ENCODE results near the gene TEAD4. TPM values are rescaled to one million over a fixed set of nuclear protein-coding genes. Genes with fewer than 3 reads are reported as not detected.

Gene TEAD4
- total and polyA plus RNA-seq, 8 donors = 17.4 to 43.8 (median 29.5) TPM

- intact Hi-C loops (cut with DNase I) = no loop called here
- peaks cover 22 to 52% (median 32%) of the 10 kb centered on the region in 3 donors for H3K4me1 ChIP-seq
- 15 to 46% methylated on average over 8 to 12 of the region's 12 CpGs for WGBS, 2 donors
- H3K4me3 ChIP-seq = no peak overlapping the region
- peak overlapping the region; percentile 76 to 84 (median 80) for H3K27ac ChIP-seq
- no peak for FAIRE-seq
- DNase-seq = peak; percentile 58 to 84 (median 72)
- H3K27me3 ChIP-seq = no peaks in the 10 kb centered on the region
- peak; percentile 49 to 69 (median 57) for ATAC-seq
- no peak for TF ChIP-seq CTCF (IDR thresholded peaks at IDR 0.05)
- no peaks in the 10 kb centered on the region for H3K9me3 ChIP-seq
- peaks cover 0 to 6% (median 0%) of the 10 kb centered on the region in 3 donors for H3K36me3 ChIP-seq
These were observed 39.6 kb downstream of the TEAD4 start for GRCh38 chr12:2998789-2999264.

GRCh38 chr12:2999265-2999841 lies 40.2 kb downstream of the TEAD4 start:
- WGBS, 2 donors = 35 to 38% methylated on average over 23 of the region's 23 CpGs
- peak; percentile 83 to 96 (median 93) for DNase-seq

GRCh38 chr12:3000548-3001275 lies 41.5 kb downstream of the TEAD4 start:
- Histone ChIP-seq H3K27ac (peak overlapping the region; percentile 17 to 84 (median 80)), H3K27me3 (no peaks in the 10 kb centered on the region), H3K9me3 (no peaks in the 10 kb centered on the region), H3K4me3 (no peak overlapping the region), H3K36me3 (no peaks in the 10 kb centered on the region), H3K4me1 (peaks cover 27 to 56% (median 41%) of the 10 kb centered on the region in 3 donors)
- no peak for TF ChIP-seq CTCF (IDR thresholded peaks at IDR 0.05)
- intact Hi-C loops (cut with DNase I) = no loop called here
- no peak for FAIRE-seq
- WGBS, 2 donors = 30 to 62% methylated on average over 13 of the region's 13 CpGs
- peak in 4 of 6 donors; percentile 16 to 61 (median 39) for DNase-seq
- peak in 2 of 4 donors; percentile 6 to 21 for ATAC-seq

More at GRCh38 chr12:2999265-2999841, 40.2 kb downstream of the TEAD4 start:
- TF ChIP-seq CTCF (IDR thresholded peaks at IDR 0.05) = no peak
- H3K27me3 ChIP-seq = no peaks in the 10 kb centered on the region
- no peaks in the 10 kb centered on the region for H3K9me3 ChIP-seq
- H3K36me3 ChIP-seq = peaks cover 0 to 6% (median 0%) of the 10 kb centered on the region in 3 donors
- intact Hi-C loops (cut with DNase I) = no loop called here
- peaks cover 27 to 56% (median 37%) of the 10 kb centered on the region in 3 donors for H3K4me1 ChIP-seq
- H3K27ac ChIP-seq = peak overlapping the region; percentile 76 to 84 (median 80)
- FAIRE-seq (no peak), ATAC-seq (peak; percentile 78 to 88 (median 88))
- peak overlapping the region in 1 of 4 donors; percentile 10 for H3K4me3 ChIP-seq

GRCh38 chr12:3002646-3003045 lies 43.4 kb downstream of the TEAD4 start:
- Histone ChIP-seq H3K27me3 (no peaks in the 10 kb centered on the region), H3K36me3 (no peaks in the 10 kb centered on the region), H3K4me1 (peaks cover 27 to 56% (median 41%) of the 10 kb centered on the region in 3 donors), H3K9me3 (no peaks in the 10 kb centered on the region), H3K4me3 (no peak overlapping the region), H3K27ac (peak overlapping the region; percentile 31 to 80 (median 62))
- no peak for TF ChIP-seq CTCF (IDR thresholded peaks at IDR 0.05)
- DNase-seq (peak in 2 of 6 donors; percentile 22 to 35), FAIRE-seq (no peak), ATAC-seq (no peak)
- intact Hi-C loops (cut with DNase I) = no loop called here
- WGBS, 2 donors = 91 to 92% methylated on average over 5 of the region's 5 CpGs
